PC-9 (cell line): ENCODE results near the gene PMIS2. TPM values are rescaled to one million over a fixed set of nuclear protein-coding genes. Genes with fewer than 3 reads are reported as not detected.

ENCODE experiments used
- BruUV-seq: library from RNA; stranded (reverse); fragments of 400-500 nt; replicated peaks from 2 replicates; lab custom pipeline; 2021; lab: Mats Ljungman, UMichigan
- CTCF ChIA-PET: fragments of 300-600 bp; sonication (Branson Sonifier 250); formaldehyde crosslinking; loops from one replicate; lab custom pipeline; 2022; ENCODE audit warnings: antibody characterized with exemption; lab: Charles Lee
- POLR2A ChIA-PET: fragments of 300-600 bp; sonication (Branson Sonifier 250); formaldehyde crosslinking; loops from one replicate; lab custom pipeline; 2022; ENCODE audit warnings: antibody characterized with exemption; ENCODE audit not compliant: unreplicated experiment; lab: Charles Lee
- DNase-seq, 2 experiments: peaks; one replicate each; pipeline versions ENCODE4 v3.0.0 to v3.0.0-alpha.2; 2015 to 2022; ENCODE audit warnings: mixed read lengths in 1 of 2
- H2AFZ ChIP-seq: fragments of 200-600 bp; sonication (generic); 2 replicates; pipeline ENCODE4 v1.8.1; 2017; ENCODE audit warnings: antibody characterized with exemption
- H3F3A ChIP-seq: fragments of 200-600 bp; sonication (generic); 2 replicates; pipeline ENCODE4 v1.8.1; 2017; ENCODE audit warnings: antibody characterized with exemption, mild to moderate bottlenecking, low read depth; ENCODE audit not compliant: insufficient read depth
- H3K27ac ChIP-seq: fragments of 200-600 bp; sonication (generic); 2 replicates; pipeline ENCODE4 v1.6.1; 2016; ENCODE audit warnings: mixed run types
- H3K27me3 ChIP-seq: fragments of 200-600 bp; sonication (generic); 2 replicates; pipeline ENCODE4 v1.6.1; 2016; ENCODE audit warnings: low read depth, mixed run types; ENCODE audit not compliant: insufficient read depth
- H3K36me3 ChIP-seq: fragments of 200-600 bp; sonication (generic); 2 replicates; pipeline ENCODE4 v1.6.1; 2016; ENCODE audit warnings: low read depth, mixed run types
- H3K4me1 ChIP-seq: fragments of 200-600 bp; sonication (generic); replicated peaks from 2 replicates; pipeline ENCODE4 v1.6.1; 2016; ENCODE audit warnings: mixed run types; ENCODE audit not compliant: insufficient read depth
- H3K4me2 ChIP-seq: fragments of 200-600 bp; sonication (generic); 2 replicates; pipeline ENCODE4 v1.6.1; 2017; ENCODE audit warnings: mixed run types
- H3K4me3 ChIP-seq: fragments of 200-600 bp; sonication (generic); 2 replicates; pipeline ENCODE4 v1.6.1; 2016; ENCODE audit warnings: mixed run types
- H3K79me2 ChIP-seq: fragments of 200-600 bp; sonication (generic); 2 replicates; pipeline ENCODE4 v1.6.1; 2017; ENCODE audit warnings: low read depth, mixed run types
- H3K9me2 ChIP-seq: fragments of 200-600 bp; sonication (generic); 2 replicates; pipeline ENCODE4 v1.8.1; 2017; ENCODE audit warnings: mild to moderate bottlenecking; ENCODE audit not compliant: insufficient read depth
- H3K9me3 ChIP-seq: fragments of 200-600 bp; sonication (generic); 2 replicates; pipeline ENCODE4 v1.8.1; 2016; ENCODE audit warnings: low read depth; ENCODE audit not compliant: insufficient read depth
- H4K20me1 ChIP-seq: fragments of 200-600 bp; sonication (generic); 2 replicates; pipeline ENCODE4 v1.8.1; 2017; ENCODE audit not compliant: insufficient read depth
- EZH2 ChIP-seq: fragments of 200-600 bp; sonication (generic); IDR thresholded peaks from 2 replicates; pipeline ENCODE4 v1.8.0; 2017; ENCODE audit warnings: antibody characterized with exemption, low read depth
- intact Hi-C: fragments of 100-400 bp; cut with micrococcal nuclease; formaldehyde crosslinking; loops from one replicate; pipeline ENCODE4 v1.10.0; 2022; ENCODE audit not compliant: unreplicated experiment
- total RNA-seq: library from RNA; stranded (reverse); gene quantifications from 2 replicates; pipeline ENCODE4 v1.2.3, GENCODE V29; 2021
- TF ChIP-seq, protein P1 (sequence below): fragments of 200-600 bp; sonication (generic); conservative IDR thresholded peaks from 2 replicates; pipeline ENCODE4 v1.6.1; 2017; ENCODE audit warnings: mixed run types, antibody characterized with exemption, mild to moderate bottlenecking, moderate library complexity

Gene PMIS2
- total RNA-seq, 1 experiment from 2014 or later = not detected

DNA sequence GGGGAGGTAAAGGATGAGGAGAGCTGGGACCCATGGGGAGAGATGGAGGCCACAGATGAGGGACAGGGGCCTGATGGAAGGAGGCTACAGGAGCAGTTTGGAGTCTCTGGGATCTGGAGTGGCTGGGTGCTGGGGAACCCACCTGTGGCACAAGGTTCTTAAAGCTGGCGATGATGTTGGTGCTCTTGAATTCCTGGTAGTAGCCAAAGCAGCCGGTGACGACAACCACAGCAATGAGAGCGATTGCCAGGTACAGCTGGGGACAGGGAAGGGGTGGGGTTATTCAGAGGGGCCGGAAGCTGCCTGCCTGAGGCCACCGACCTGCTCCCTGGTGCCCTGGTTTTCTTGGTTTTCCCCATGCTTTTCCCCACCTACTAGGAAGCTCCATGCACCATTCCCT lies 25.3 kb upstream of the PMIS2 start:
- no peak for DNase-seq
- ChIA-PET CTCF (no interaction called here), POLR2A (no interaction called here)
- Histone ChIP-seq H2AFZ (no peak overlapping the region), H4K20me1 (no peaks in the 10 kb centered on the region), H3K27ac (no peak overlapping the region), H3K4me1 (no peaks in the 10 kb centered on the region), H3K4me3 (no peak overlapping the region), H3K36me3 (no peaks in the 10 kb centered on the region), H3K4me2 (no peak overlapping the region), H3K27me3 (peaks cover 38% of the 10 kb centered on the region), H3K9me3 (no peaks in the 10 kb centered on the region), H3F3A (no peaks in the 10 kb centered on the region; the same call in 1 of the 2 replicates), H3K9me2 (no peaks in the 10 kb centered on the region), H3K79me2 (no peaks in the 10 kb centered on the region)
- no TSS peak for BruUV-seq
- intact Hi-C loops = no loop called here
- TF ChIP-seq, protein P1, sequence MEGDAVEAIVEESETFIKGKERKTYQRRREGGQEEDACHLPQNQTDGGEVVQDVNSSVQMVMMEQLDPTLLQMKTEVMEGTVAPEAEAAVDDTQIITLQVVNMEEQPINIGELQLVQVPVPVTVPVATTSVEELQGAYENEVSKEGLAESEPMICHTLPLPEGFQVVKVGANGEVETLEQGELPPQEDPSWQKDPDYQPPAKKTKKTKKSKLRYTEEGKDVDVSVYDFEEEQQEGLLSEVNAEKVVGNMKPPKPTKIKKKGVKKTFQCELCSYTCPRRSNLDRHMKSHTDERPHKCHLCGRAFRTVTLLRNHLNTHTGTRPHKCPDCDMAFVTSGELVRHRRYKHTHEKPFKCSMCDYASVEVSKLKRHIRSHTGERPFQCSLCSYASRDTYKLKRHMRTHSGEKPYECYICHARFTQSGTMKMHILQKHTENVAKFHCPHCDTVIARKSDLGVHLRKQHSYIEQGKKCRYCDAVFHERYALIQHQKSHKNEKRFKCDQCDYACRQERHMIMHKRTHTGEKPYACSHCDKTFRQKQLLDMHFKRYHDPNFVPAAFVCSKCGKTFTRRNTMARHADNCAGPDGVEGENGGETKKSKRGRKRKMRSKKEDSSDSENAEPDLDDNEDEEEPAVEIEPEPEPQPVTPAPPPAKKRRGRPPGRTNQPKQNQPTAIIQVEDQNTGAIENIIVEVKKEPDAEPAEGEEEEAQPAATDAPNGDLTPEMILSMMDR = no peak
- no peak for TF ChIP-seq EZH2

DNA sequence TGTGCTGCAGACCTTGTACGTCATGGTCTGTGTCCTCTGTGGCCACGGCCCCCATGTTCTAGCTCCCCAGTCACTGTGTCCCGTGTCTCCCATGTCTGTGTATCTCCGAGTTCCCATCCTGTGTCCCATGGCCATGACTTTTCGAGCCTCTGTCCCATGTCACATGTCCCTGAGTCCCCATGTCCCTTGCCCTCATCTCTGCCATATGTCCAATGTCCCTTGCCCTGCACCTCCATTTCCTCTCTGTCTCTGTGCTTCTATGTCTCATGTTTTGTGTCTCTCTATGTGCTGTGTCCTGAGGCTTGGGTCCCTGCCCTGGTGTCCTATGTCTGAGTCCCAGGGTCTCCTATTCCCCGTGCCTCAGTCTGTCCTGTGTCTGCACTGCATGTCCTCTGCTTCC lies 24.5 kb upstream of the PMIS2 start:
- Histone ChIP-seq H3K4me2 (no peak overlapping the region), H3K9me2 (no peaks in the 10 kb centered on the region), H3K27ac (no peak overlapping the region), H2AFZ (no peak overlapping the region), H3K27me3 (peaks cover 38% of the 10 kb centered on the region), H4K20me1 (no peaks in the 10 kb centered on the region), H3K9me3 (no peaks in the 10 kb centered on the region), H3F3A (no peaks in the 10 kb centered on the region; the same call in 1 of the 2 replicates), H3K79me2 (no peaks in the 10 kb centered on the region), H3K36me3 (no peaks in the 10 kb centered on the region), H3K4me3 (no peak overlapping the region), H3K4me1 (no peaks in the 10 kb centered on the region)
- intact Hi-C loops = no loop called here
- TF ChIP-seq, protein P1 = no peak
- no peak for TF ChIP-seq EZH2
- ChIA-PET POLR2A (no interaction called here), CTCF (no interaction called here)
- BruUV-seq = no TSS peak
- DNase-seq = no peak

DNA sequence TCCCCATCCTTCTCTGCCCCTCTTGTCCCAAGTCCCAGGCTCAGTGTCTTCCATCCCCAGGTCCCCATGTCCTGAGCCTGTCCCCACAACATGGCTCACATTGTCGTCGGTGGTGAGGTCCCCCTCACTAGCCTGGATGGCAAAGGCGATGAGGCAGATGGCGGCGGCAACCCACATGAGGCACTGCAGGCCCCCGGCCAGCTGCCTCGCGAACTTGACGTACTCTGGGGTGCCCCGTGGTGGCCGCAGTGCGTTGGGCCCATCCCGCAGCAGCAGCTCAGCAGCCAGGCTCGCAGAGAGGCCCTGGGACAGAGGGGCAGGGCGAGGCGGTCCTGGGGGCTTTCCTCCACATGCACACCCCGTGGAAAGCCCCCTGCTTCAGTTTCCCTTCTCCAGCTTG lies 23.6 kb upstream of the PMIS2 start:
- no peaks in the 10 kb centered on the region for H3K4me1 ChIP-seq
- POLR2A ChIA-PET = no interaction called here
- BruUV-seq = no TSS peak

More for the DNA sequence above, 23.6 kb upstream of the PMIS2 start:
- no peak overlapping the region for H2AFZ ChIP-seq
- no peaks in the 10 kb centered on the region for H3K9me3 ChIP-seq
- DNase-seq = no peak
- H3K79me2 ChIP-seq = no peaks in the 10 kb centered on the region
- no peak overlapping the region for H3K4me3 ChIP-seq
- no peaks in the 10 kb centered on the region for H3K36me3 ChIP-seq
- no peak for TF ChIP-seq EZH2
- TF ChIP-seq, protein P1 = no peak
- no peaks in the 10 kb centered on the region for H3F3A ChIP-seq
- H3K27ac ChIP-seq = no peak overlapping the region
- H3K27me3 ChIP-seq = peaks cover 38% of the 10 kb centered on the region
- H3K4me2 ChIP-seq = no peak overlapping the region
- no peaks in the 10 kb centered on the region for H4K20me1 ChIP-seq
- CTCF ChIA-PET = interaction anchor here (0.6 kb wide), 1 partner anchor 25 kb away, joined by 3 read pairs; no protein-coding TSS in a partner anchor
- intact Hi-C loops = no loop called here
- H3K9me2 ChIP-seq = no peaks in the 10 kb centered on the region
